ENCODE results near the gene TMC4. TPM values are rescaled to one million over a fixed set of nuclear protein-coding genes. Genes with fewer than 3 reads are reported as not detected.
"Not testable (repeated sequence)": the region's sequence is repeated elsewhere in the genome, so short reads cannot be mapped to it uniquely, and the experiment has no call there.

Gene TMC4
- total RNA-seq, 1 donor from 2014 or later: 0.97 TPM

GRCh38 chr19:54206030-54206830 is 33.3 kb upstream of the TMC4 start:
- DNase-seq (ENCODE audit: missing footprints): no peak
- no peak for ATAC-seq
- intact Hi-C loops (cut with DNase I): no loop called here

DNA sequence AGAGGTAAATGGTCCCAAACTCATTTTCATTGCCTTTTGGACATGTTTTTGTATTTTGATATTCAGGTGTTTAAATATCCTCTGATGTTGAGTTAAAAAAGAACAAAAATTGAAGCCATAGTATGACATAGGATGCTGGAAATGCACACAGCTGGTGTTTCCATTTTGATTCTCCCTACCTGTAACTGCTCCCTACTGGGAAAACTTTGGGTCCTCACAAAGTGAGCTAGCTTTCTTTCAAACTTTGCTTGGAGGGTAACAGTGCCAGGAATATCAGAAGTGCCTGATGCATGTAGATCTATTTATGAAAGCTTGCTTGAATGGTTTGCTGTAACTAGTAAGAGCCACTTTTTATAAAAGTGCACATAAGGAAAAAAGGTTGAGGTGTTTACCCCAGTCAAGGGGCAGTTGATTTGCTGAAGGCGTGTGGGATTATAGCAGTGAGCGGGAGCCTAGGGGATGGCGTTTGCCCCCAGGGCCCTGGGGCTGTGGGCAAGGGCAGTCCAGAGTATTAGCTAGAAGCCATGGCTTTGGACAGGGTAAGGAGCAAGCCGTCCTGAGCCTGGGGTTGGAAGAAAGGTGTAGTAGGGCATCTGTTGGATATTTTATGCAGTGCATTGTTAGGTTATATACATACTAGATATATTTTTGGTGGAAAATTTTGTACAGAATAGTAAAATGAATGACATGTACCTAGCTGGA is 32.0 kb upstream of the TMC4 start:
- no peak for DNase-seq (ENCODE audit: missing footprints)
- intact Hi-C loops (cut with DNase I): no loop called here
- ATAC-seq: no peak

DNA sequence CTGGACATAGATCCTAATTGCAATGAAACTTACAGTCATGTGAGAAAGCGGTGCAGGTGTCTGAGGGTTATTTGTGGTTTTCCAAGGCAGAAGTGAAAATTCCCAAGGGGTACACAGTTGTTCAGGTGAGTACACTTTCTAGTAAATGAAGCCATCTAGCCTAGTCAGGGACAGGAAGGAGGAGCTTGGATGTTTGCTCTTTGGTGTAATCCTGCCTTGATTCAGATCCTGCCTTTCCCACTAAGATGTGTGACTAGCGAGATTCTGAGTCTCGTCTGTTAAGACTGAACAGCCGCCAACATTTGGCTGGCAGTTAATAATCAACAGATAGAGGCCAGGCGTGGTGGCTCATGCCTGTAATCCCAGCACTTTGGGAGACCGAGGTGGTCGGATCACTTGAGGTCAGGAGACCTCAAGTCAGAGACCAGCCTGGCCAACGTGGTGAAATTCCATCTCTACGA is 30.2 kb upstream of the TMC4 start:
- intact Hi-C loops (cut with DNase I): no loop called here
- ATAC-seq (no peak), DNase-seq (ENCODE audit: missing footprints) (no peak)

- ATAC-seq (no peak), DNase-seq (ENCODE audit: missing footprints) (no peak)
- intact Hi-C loops (cut with DNase I): no loop called here
These were observed 29.0 kb upstream of the TMC4 start for GRCh38 chr19:54201980-54202379.

GRCh38 chr19:54201172-54201701 is 28.3 kb upstream of the TMC4 start:
- intact Hi-C loops (cut with DNase I): no loop called here
- no peak for ATAC-seq
- no peak for DNase-seq (ENCODE audit: missing footprints)

GRCh38 chr19:54199401-54199800 is 26.4 kb upstream of the TMC4 start:
- no peak for DNase-seq (ENCODE audit: missing footprints)
- no peak for ATAC-seq
- intact Hi-C loops (cut with DNase I): no loop called here

DNA sequence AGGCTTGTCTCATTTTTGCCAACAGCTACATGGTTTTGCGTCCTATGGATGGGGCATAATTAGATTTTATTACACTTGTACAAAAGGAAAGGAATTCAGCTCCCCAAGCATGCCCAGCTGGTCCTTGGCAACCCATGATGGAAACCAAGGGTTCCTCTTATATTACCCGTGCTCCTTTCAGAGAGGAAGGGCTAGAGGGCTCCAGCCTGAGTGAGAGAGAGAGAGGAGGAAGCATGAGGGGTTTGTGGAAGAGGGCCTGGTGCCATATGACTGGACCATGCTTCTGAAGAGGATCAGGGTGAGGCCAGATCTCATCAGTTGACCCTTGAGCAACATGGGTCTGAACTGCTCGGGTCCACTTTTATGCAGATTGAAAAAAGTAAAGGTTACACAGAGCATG is 24.2 kb upstream of the TMC4 start:
- DNase-seq (ENCODE audit: missing footprints) (no peak), ATAC-seq (no peak)
- intact Hi-C loops (cut with DNase I): no loop called here

GRCh38 chr19:54196536-54196935 is 23.6 kb upstream of the TMC4 start:
- ATAC-seq (no peak), DNase-seq (ENCODE audit: missing footprints) (no peak)
- intact Hi-C loops (cut with DNase I): no loop called here

GRCh38 chr19:54194463-54194862 is 21.5 kb upstream of the TMC4 start:
- DNase-seq (ENCODE audit: missing footprints); ATAC-seq: not testable (repeated sequence)
- intact Hi-C loops (cut with DNase I): loop anchor here (5.0 kb wide), 2 partner anchors 77 to 327 kb away; partner anchors contain the start of genes MYADM, PRPF31 and TFPT

DNA sequence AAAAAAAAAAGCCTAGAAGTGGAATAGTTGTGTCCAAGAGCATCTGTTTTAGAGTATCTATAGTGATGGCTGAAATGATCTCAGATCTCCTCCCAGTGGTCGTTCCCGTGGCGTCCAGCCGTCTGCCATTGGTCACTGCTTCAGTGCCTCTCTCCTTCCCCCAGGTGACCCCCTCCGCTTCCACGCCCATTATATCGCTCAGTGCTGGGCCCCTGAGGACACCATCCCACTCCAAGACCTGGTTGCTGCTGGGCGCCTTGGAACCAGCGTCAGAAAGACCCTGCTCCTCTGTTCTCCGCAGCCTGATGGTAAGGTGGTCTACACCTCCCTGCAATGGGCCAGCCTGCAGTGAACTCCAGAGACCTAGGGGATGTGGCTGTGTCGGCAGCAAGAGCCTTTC is 20.1 kb upstream of the TMC4 start:
- DNase-seq (ENCODE audit: missing footprints) (no peak), ATAC-seq (no peak)
- intact Hi-C loops (cut with DNase I): loop anchor here (5.0 kb wide), 2 partner anchors 76 to 326 kb away; partner anchors contain the start of genes MYADM, PRPF31 and TFPT

DNA sequence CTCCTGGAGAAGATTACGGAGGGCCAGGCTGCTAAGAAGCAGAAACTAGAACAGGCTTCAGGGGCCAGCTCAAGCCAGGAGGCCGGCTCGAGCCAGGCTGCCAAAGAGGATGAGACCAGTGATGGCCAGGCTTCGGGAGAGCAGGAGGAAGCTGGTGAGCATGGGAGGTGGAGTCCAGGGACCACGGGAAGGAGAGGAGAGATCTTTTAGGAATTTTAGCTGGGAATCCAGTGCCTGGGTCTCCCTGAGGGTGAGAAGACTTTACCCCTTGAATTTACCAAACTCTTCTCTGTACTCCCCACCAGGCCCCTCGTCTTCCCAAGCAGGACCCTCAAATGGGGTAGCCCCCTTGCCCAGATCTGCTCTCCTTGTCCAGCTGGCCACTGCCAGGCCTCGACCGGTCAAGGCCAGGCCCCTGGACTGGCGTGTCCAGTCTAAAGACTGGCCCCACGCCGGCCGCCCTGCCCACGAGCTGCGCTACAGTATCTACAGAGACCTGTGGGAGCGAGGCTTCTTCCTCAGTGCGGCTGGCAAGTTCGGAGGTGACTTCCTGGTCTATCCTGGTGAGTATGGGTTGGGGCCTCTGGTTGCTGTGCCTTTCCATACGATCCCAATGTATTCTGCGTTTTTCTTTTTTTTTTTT is 19.0 kb upstream of the TMC4 start:
- no peak for DNase-seq (ENCODE audit: missing footprints)
- intact Hi-C loops (cut with DNase I): loop anchor here (5.0 kb wide), 2 partner anchors 75 to 325 kb away; partner anchors contain the start of genes MYADM, PRPF31 and TFPT
- ATAC-seq: no peak

DNA sequence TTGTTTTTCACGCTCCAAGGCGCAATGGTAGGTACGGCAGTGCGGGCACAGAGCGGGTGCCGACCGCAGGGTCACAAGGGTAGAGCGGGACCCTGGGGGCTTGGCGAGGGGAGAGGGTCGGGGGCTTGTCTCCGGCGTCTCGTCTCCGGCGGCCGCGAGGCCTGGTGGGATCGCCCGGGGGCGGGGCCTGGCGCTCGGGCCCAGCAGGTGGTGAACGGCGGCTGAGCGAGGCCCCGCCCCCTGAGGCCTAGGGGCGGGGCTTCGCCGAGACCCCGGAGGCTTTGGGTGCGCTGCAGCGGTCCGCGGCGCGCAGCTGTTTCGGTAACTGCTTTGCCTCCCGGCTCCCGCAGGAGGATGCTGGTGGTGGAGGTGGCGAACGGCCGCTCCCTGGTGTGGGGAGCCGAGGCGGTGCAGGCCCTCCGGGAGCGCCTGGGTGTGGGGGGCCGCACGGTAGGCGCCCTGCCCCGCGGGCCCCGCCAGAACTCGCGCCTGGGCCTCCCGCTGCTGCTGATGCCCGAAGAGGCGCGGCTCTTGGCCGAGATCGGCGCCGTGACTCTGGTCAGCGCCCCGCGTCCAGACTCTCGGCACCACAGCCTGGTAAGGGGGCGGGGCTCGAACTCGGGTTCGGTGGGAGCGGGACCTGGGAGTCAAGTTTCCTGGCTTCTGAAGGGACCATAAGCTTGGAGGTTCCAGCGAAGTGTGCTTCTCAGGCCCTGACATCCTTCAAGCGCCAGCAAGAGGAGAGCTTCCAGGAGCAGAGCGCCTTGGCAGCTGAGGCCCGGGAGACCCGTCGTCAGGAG is 18.3 kb upstream of the TMC4 start, which contains the start of gene TSEN34:
TSEN34 (plus strand) TSS at position 298 of the 800 bp plus-strand sequence; CDS start at position 355, 57 bp downstream.
- DNase-seq (ENCODE audit: missing footprints) (peak; percentile 96), ATAC-seq (peak; percentile 47)
- intact Hi-C loops (cut with DNase I): loop anchor here (5.0 kb wide), 2 partner anchors 74 to 324 kb away; partner anchors contain the start of genes MYADM, PRPF31 and TFPT

DNA sequence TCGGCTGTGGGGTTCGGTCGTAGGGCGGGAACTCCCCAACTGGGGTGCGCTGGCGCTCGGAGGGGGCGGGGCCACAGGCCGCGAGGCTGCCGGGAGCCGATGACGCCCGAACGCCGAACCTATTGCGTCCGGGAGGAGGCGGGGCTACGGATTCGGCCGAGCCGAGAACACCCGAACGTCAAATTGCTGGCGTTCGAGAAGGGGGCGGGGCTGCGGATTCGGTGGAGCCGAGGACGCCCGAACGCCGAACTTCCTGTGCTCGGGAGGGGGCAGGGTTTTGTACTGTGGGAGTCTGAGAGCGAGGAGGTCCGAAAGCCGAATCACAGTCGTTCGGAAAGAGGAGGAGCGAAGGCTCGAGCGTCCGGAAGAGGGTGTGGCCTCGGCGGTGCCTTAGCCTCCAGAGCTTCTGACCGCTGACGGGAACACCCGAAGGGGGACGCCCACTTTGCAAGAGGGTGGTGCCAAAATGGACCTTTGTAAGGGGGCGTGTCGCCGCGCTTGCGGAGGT is 17.6 kb upstream of the TMC4 start:
- peak; percentile 82 for ATAC-seq
- intact Hi-C loops (cut with DNase I): loop anchor here (5.0 kb wide), 2 partner anchors 73 to 323 kb away; partner anchors contain the start of genes MYADM, PRPF31 and TFPT

GRCh38 chr19:54189735-54190502 is 17.0 kb upstream of the TMC4 start:
- peak; percentile 80 for ATAC-seq
- peak; percentile 100 for DNase-seq (ENCODE audit: missing footprints)
- intact Hi-C loops (cut with DNase I): loop anchor here (5.0 kb wide), 2 partner anchors 73 to 323 kb away; partner anchors contain the start of genes MYADM, PRPF31 and TFPT

More for the DNA sequence above, 17.6 kb upstream of the TMC4 start:
- peak; percentile 100 for DNase-seq (ENCODE audit: missing footprints)

DNA sequence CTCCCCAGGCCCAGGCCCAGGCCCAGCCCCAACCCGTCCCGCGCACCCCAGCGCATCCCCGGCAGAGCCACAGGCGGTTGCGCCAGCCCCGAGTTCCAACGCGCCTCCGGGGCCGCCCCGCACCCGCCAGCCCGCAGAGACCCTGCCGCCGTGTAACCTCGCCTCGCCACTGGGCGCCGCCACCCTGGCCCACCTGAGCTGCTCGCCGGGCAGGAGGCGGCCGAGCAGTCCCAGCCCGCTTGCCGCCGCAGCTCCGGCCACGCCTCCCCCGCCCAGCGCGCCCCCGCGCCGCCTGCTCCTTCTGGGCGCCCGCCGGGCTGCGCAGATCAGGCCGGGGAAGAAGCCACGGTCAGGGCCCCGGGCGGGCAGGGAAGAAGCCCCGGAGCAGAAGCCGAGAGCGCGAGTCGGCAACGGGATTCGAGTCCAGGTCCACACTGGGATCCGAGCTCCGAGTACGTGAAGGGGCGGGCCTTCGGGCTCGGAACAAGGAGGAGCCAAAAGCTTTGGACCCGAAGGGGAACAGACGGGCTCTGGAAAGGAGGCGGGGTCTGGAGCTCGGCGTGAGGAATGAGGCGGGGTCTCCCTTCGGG is 16.3 kb upstream of the TMC4 start, which contains the start of gene MBOAT7:
MBOAT7 (minus strand) TSS at position 436 of the 590 bp plus-strand sequence. CDS start 1,072 bp downstream, outside the sequence.
- DNase-seq (ENCODE audit: missing footprints): no peak
- intact Hi-C loops (cut with DNase I): no loop called here
- ATAC-seq: peak; percentile 0

GRCh38 chr19:54188215-54188871 is 15.4 kb upstream of the TMC4 start:
- ATAC-seq (no peak), DNase-seq (ENCODE audit: missing footprints) (no peak)
- intact Hi-C loops (cut with DNase I): no loop called here

All from Right ventricle myocardium inferior (tissue), 1 donor.